Measurements from ENCODE around the gene DDX20. TPM values are rescaled to one million over a fixed set of nuclear protein-coding genes. Genes with fewer than 3 reads are reported as not detected.

DDX20 gene
- total RNA-seq, 1 experiment from 2014 or later, result 22.2 TPM

DNA sequence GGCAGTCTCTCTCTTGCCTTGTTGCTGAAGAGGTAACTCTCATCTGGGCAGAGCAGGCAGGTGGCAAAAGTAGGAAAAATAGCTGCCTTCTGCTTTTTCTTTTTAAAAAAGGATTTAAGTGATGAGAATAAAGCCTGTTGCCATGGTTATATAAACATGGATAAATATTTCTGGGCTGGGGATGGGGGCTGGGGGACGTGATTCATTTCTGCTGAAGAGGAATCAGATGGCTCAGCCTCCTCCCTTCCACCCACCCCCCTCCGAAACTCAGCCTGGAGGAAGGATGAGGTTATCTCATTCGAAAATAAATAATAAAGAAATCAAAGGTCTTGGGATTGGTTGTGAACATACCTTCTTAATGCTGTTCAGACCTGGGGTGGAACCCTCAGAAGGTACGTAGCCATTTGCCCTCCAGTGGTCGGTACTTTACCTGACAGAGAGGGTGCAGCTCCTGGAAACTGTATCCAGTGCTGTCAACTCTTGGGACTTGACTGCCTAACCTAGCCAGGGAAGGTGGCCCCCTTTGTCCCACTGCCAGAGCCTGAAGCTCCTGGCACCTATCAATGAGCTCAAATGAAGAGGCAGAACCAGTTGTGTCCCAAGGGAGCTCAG is 12.7 kb upstream of the DDX20 start:
- TF ChIP-seq EZH2phosphoT487 (IDR thresholded peaks at IDR 0.05; ENCODE audit: borderline replicate concordance, low read length) (no peak), EZH2 (IDR thresholded peaks at IDR 0.05; ENCODE audit: low read length, unreplicated experiment) (no peak)
- TF ChIP-seq, protein P1, sequence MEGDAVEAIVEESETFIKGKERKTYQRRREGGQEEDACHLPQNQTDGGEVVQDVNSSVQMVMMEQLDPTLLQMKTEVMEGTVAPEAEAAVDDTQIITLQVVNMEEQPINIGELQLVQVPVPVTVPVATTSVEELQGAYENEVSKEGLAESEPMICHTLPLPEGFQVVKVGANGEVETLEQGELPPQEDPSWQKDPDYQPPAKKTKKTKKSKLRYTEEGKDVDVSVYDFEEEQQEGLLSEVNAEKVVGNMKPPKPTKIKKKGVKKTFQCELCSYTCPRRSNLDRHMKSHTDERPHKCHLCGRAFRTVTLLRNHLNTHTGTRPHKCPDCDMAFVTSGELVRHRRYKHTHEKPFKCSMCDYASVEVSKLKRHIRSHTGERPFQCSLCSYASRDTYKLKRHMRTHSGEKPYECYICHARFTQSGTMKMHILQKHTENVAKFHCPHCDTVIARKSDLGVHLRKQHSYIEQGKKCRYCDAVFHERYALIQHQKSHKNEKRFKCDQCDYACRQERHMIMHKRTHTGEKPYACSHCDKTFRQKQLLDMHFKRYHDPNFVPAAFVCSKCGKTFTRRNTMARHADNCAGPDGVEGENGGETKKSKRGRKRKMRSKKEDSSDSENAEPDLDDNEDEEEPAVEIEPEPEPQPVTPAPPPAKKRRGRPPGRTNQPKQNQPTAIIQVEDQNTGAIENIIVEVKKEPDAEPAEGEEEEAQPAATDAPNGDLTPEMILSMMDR (conservative IDR thresholded peaks at IDR 0.05; ENCODE audit: low read depth, low read length), result no peak
- ChIA-PET POLR2A (ENCODE audit: unreplicated experiment) (no interaction called here), CTCF (interaction anchor here (0.5 to 0.8 kb wide), 2 partner anchors 28 to 71 kb away, joined by 4 to 5 read pairs; no protein-coding TSS in a partner anchor)
- Histone ChIP-seq H3K79me2 (ENCODE audit: low read length) (no peaks in the 10 kb centered on the region), H3K27me3 (ENCODE audit: low read length) (no peaks in the 10 kb centered on the region), H3K4me3 (ENCODE audit: low read length) (no peak overlapping the region), H3K9ac (ENCODE audit: low read length) (no peak overlapping the region), H3K9me2 (replicated peaks; ENCODE audit: low read length) (no peaks in the 10 kb centered on the region), H3F3A (ENCODE audit: low read length, unreplicated experiment) (no peaks in the 10 kb centered on the region), H3K4me1 (ENCODE audit: insufficient read depth, low read length) (peaks cover 17% of the 10 kb centered on the region; the same call in 1 of the 2 replicates), H3K36me3 (ENCODE audit: low read depth, low read length) (no peaks in the 10 kb centered on the region), H3K9me3 (ENCODE audit: low read length) (no peaks in the 10 kb centered on the region), H4K20me1 (ENCODE audit: low read length) (no peaks in the 10 kb centered on the region), H3K27ac (ENCODE audit: low read length) (no peak overlapping the region), H2AFZ (ENCODE audit: low read length) (no peak overlapping the region), H3K4me2 (ENCODE audit: low read length) (no peak overlapping the region)
- BruUV-seq (replicated peaks), result no TSS peak
- intact Hi-C loops (cut with micrococcal nuclease), result no loop called here
- ATAC-seq (no peak), DNase-seq (no peak)

- CTCF ChIA-PET, result interaction anchor here (0.5 to 0.8 kb wide), 2 partner anchors 29 to 71 kb away, joined by 4 to 5 read pairs; no protein-coding TSS in a partner anchor
- Histone ChIP-seq H3K27me3 (ENCODE audit: low read length) (no peaks in the 10 kb centered on the region), H3K4me3 (ENCODE audit: low read length) (no peak overlapping the region), H3K9me2 (replicated peaks; ENCODE audit: low read length) (no peaks in the 10 kb centered on the region), H3K27ac (ENCODE audit: low read length) (no peak overlapping the region), H3F3A (ENCODE audit: low read length, unreplicated experiment) (no peaks in the 10 kb centered on the region), H3K4me2 (ENCODE audit: low read length) (no peak overlapping the region), H3K4me1 (ENCODE audit: insufficient read depth, low read length) (peaks cover 11% of the 10 kb centered on the region; the same call in 1 of the 2 replicates), H3K79me2 (ENCODE audit: low read length) (no peaks in the 10 kb centered on the region), H3K9me3 (ENCODE audit: low read length) (no peaks in the 10 kb centered on the region), H3K36me3 (ENCODE audit: low read depth, low read length) (no peaks in the 10 kb centered on the region), H4K20me1 (ENCODE audit: low read length) (no peaks in the 10 kb centered on the region), H3K9ac (ENCODE audit: low read length) (no peak overlapping the region), H2AFZ (ENCODE audit: low read length) (no peak overlapping the region)
- TF ChIP-seq, protein P1 (conservative IDR thresholded peaks at IDR 0.05; ENCODE audit: low read depth, low read length), result no peak
- POLR2A ChIA-PET (ENCODE audit: unreplicated experiment), result no interaction called here
- intact Hi-C loops (cut with micrococcal nuclease), result no loop called here
- DNase-seq (no peak), ATAC-seq (no peak)
- no TSS peak for BruUV-seq (replicated peaks)
Observed at GRCh38 chr1:111743679-111744101, 12.0 kb upstream of the DDX20 start.

All from PC-3 (cell line).